Measurements from ENCODE around the gene F13B. TPM values are rescaled to one million over a fixed set of nuclear protein-coding genes. Genes with fewer than 3 reads are reported as not detected.

Gene F13B
- total and polyA plus RNA-seq, 2 donors, result 0.05 TPM; not detected in 1

Other genes starting within 250 kb of the F13B start
- gene CFHR1, start 247.5 kb downstream of the F13B start, total RNA-seq, result 1.2 TPM
- 0.39 TPM for gene CFHR1, start 247.5 kb downstream of the F13B start, polyA plus RNA-seq
- not detected for gene CFHR4, start 179.2 kb downstream of the F13B start, total RNA-seq
- gene CFHR4, start 179.2 kb downstream of the F13B start, polyA plus RNA-seq, result 0.04 TPM
- not detected for gene CFHR2, start 123.5 kb downstream of the F13B start, total RNA-seq
- 0.34 TPM for gene CFHR2, start 123.5 kb downstream of the F13B start, polyA plus RNA-seq
- not detected for gene CFHR5, start 89.7 kb downstream of the F13B start, total RNA-seq
- gene CFHR5, start 89.7 kb downstream of the F13B start, polyA plus RNA-seq, result 0.05 TPM
- gene ASPM, start 79.4 kb upstream of the F13B start, total RNA-seq, result 48.5 TPM
- 0.11 TPM for gene ASPM, start 79.4 kb upstream of the F13B start, polyA plus RNA-seq
- 51.4 TPM for gene ZBTB41, start 134.0 kb upstream of the F13B start, total RNA-seq
- gene ZBTB41, start 134.0 kb upstream of the F13B start, polyA plus RNA-seq, result 4.4 TPM
- gene CRB1, start 201.0 kb upstream of the F13B start, total RNA-seq, result 0.58 TPM
- 0.22 TPM for gene CRB1, start 201.0 kb upstream of the F13B start, polyA plus RNA-seq

All from urinary bladder (tissue), 2 donors.